ENCODE measurements around the gene PHF20.
"Not testable (repeated sequence)": the region's sequence is repeated elsewhere in the genome, so short reads cannot be mapped to it uniquely, and the experiment has no call there.

Gene PHF20

GRCh38 chr20:35975576-35976373 lies 204.0 kb downstream of the PHF20 start:
- no peak for DNase-seq (ENCODE audit: low read depth)

- DNase-seq (ENCODE audit: low read depth), result no peak
Measured at GRCh38 chr20:35978041-35978513, 206.3 kb downstream of the PHF20 start.

GRCh38 chr20:35979544-35979943 lies 207.7 kb downstream of the PHF20 start:
- no peak for DNase-seq (ENCODE audit: low read depth)

GRCh38 chr20:35981969-35982368 lies 210.2 kb downstream of the PHF20 start:
- DNase-seq (ENCODE audit: low read depth), result no peak

GRCh38 chr20:35984382-35984781 lies 212.6 kb downstream of the PHF20 start:
- DNase-seq (ENCODE audit: low read depth), result no peak

- DNase-seq (ENCODE audit: low read depth), result no peak
Measured at GRCh38 chr20:35985806-35986205, 214.0 kb downstream of the PHF20 start.

GRCh38 chr20:35988910-35989463 lies 217.2 kb downstream of the PHF20 start:
- DNase-seq (ENCODE audit: low read depth), result no peak

- no peak for DNase-seq (ENCODE audit: low read depth)
Measured at GRCh38 chr20:35991142-35991771, 219.4 kb downstream of the PHF20 start.

GRCh38 chr20:35992713-35993335 lies 221.0 kb downstream of the PHF20 start:
- DNase-seq (ENCODE audit: low read depth), result peak; percentile 22

GRCh38 chr20:35994994-35995453 lies 223.2 kb downstream of the PHF20 start:
- peak; percentile 71 for DNase-seq (ENCODE audit: low read depth)

- not testable (repeated sequence) for DNase-seq (ENCODE audit: low read depth)
Measured at GRCh38 chr20:35996492-35996891, 224.7 kb downstream of the PHF20 start.

Data from activated gamma-delta T cell treated with anti-CD3 and anti-CD28 coated beads, Interleukin-2, amount 50 U/mL, for 16 hours (primary cell).